CD4-positive, CD25-positive, alpha-beta regulatory T cell (primary cell): Measurements from ENCODE around the gene GAB2. TPM values are rescaled to one million over a fixed set of nuclear protein-coding genes. Genes with fewer than 3 reads are reported as not detected.

Source experiments
- ATAC-seq, 2 donors: fragments of 150-1000 bp; cut with Tn5 transposase; one replicate each; pipeline ENCODE4 v1.10.0; 2021; ENCODE audit warnings: low read depth in 2 of 2, moderate number of reproducible peaks in 2 of 2, moderate library complexity in 1 of 2
- DNase-seq, 3 donors: peaks; one replicate each; pipeline versions ENCODE4 v3.0.0 to v3.0.0-alpha.2; 2012 to 2022; ENCODE audit warnings: mixed read lengths in 1 of 3
- H3K27ac ChIP-seq: one replicate; pipeline ENCODE4 v1.7.0; 2013; ENCODE audit warnings: mild to moderate bottlenecking, low read length; ENCODE audit not compliant: insufficient read depth, poor library complexity, severe bottlenecking
- H3K27me3 ChIP-seq: one replicate; pipeline ENCODE4 v1.7.0; 2013; ENCODE audit warnings: low read length; ENCODE audit not compliant: control insufficient read depth, insufficient read depth
- H3K36me3 ChIP-seq: one replicate; pipeline ENCODE4 v1.7.0; 2013; ENCODE audit warnings: mild to moderate bottlenecking, low read length, moderate library complexity; ENCODE audit not compliant: control insufficient read depth, insufficient read depth
- H3K4me1 ChIP-seq: 2 replicates; pipeline ENCODE4 v1.7.0; 2013; ENCODE audit warnings: mild to moderate bottlenecking, low read length; ENCODE audit not compliant: insufficient read depth, control insufficient read depth, poor library complexity, severe bottlenecking
- H3K4me3 ChIP-seq: one replicate; pipeline ENCODE4 v1.7.0; 2013; ENCODE audit warnings: low read depth, mild to moderate bottlenecking, low read length, moderate library complexity
- H3K9me3 ChIP-seq, 2 experiments: 1 replicate in 1 of 2; 2 replicates in 1 of 2; pipeline ENCODE4 v1.7.0; 2013; ENCODE audit warnings: low read length in 2 of 2, mild to moderate bottlenecking in 1 of 2, moderate library complexity in 1 of 2; ENCODE audit not compliant: control insufficient read depth in 2 of 2
- H3K27ac Mint-ChIP-seq, 3 donors: one replicate each; pipeline ENCODE4 v1.8.0; 2020 to 2022; ENCODE audit warnings: mild to moderate bottlenecking in 3 of 3, mixed read lengths in 3 of 3, moderate library complexity in 2 of 3
- H3K27me3 Mint-ChIP-seq: one replicate; pipeline ENCODE4 v1.8.0; 2022; ENCODE audit warnings: mild to moderate bottlenecking, mixed read lengths
- H3K36me3 Mint-ChIP-seq: one replicate; pipeline ENCODE4 v1.8.0; 2020; ENCODE audit warnings: mixed read lengths
- H3K4me1 Mint-ChIP-seq, 4 donors: one replicate each; pipeline ENCODE4 v1.8.0; 2020 to 2022; ENCODE audit warnings: mixed read lengths in 4 of 4, mild to moderate bottlenecking in 1 of 4
- H3K4me3 Mint-ChIP-seq, 4 donors: one replicate each; pipeline ENCODE4 v1.8.0; 2020 to 2022; ENCODE audit warnings: mild to moderate bottlenecking in 4 of 4, mixed read lengths in 4 of 4, moderate library complexity in 3 of 4
- H3K9me3 Mint-ChIP-seq, 7 donors: one replicate each; pipeline ENCODE4 v1.8.0; 2020 to 2022; ENCODE audit warnings: mixed read lengths in 7 of 7, mild to moderate bottlenecking in 3 of 7, moderate library complexity in 2 of 7
- polyA plus RNA-seq, 4 donors: library from polyadenylated mRNA; unstranded; fragments of 300-500 nt; fragmentation: Illumina TruSeq; gene quantifications; one replicate each; pipeline ENCODE4 v1.2.3, GENCODE V29; 2021
- total RNA-seq: library from RNA; stranded (reverse); gene quantifications from one replicate; pipeline ENCODE4 v1.2.3, GENCODE V29; 2022

Gene GAB2
- total and polyA plus RNA-seq, 5 donors from 2014 or later, result 0.05 to 15.7 (median 0.56) TPM

DNA sequence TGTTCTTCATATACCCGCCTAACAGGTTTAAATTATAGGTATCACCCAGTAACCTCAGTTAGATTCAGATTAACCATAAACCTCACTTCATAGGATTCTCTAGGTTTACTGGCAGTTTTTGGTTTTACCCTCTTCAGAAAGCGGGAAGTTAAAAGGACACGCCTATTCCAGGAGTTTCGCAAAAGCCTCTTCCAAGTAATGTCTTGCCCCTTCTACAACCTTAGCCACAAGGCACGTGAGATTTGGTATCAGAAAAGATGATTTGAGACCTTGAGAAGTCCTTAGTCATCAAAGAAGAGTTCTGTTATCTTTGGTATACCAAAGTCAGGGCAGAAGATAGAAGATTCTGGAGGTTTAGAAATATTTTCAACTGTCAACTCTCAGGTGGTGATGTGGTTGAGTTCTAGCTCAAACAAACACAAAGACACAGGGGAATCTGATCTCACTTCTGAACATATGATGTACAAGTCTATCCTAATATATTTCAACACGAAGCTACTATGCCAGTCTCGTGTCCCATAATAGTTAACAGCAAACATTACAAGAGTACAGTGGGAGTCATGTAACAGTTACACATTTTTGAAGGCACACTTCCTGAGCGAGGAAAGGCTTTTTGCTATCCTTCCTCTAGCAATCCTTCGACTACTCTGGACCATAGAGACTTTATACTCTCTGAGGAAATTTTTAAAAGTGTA is 125.4 kb downstream of the GAB2 start:
- H3K27ac ChIP-seq, result no peak overlapping the region
- Mint-ChIP-seq H3K4me1 (peaks cover 7 to 19% (median 12%) of the 10 kb centered on the region in 4 donors), H3K4me3 (peak overlapping the region in 1 of 4 donors; percentile 42), H3K9me3 (peaks cover 0 to 6% (median 2%) of the 10 kb centered on the region in 7 donors), H3K36me3 (no peaks in the 10 kb centered on the region), H3K27ac (peak overlapping the region in 2 of 3 donors; percentile 79 to 85), H3K27me3 (no peaks in the 10 kb centered on the region)
- DNase-seq, result peak in 1 of 3 donors; percentile 94
- no peak overlapping the region for H3K4me3 ChIP-seq
- peaks cover 3% of the 10 kb centered on the region for H3K4me1 ChIP-seq
- no peaks in the 10 kb centered on the region for H3K36me3 ChIP-seq
- no peaks in the 10 kb centered on the region for H3K27me3 ChIP-seq
- peaks cover 0 to 2% of the 10 kb centered on the region in 2 experiments for H3K9me3 ChIP-seq
- ATAC-seq, result peak; percentile 68 to 73

DNA sequence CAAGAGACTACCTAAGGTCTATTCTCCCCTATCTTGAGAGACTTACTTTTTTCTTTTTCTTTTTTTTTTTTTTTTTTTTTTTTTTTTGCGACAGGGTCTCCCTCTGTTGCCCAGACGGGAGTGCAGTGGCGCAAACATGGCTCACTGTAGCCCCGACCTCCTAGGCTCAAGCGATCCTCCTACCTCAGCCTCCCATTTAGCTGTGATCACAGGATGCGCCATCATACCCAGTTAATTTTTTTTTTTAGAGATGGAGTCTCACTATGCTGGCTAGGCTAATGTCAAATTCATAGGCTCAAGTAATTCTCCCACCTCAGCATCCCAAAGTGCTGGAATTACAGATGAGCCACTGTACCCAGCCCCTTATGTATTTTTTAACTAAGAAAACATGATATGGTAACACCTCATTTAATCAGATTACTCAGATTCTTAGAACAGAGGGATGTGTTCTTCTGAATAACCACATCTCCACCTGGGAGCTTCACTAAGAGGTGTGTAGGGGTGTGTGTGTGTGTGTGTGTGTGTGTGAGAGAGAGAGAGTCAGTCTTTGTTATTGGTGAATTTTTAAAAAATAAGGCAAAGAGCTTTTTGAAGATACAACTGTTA is 126.0 kb downstream of the GAB2 start:
- Histone ChIP-seq H3K36me3 (no peaks in the 10 kb centered on the region), H3K4me3 (no peak overlapping the region), H3K27ac (no peak overlapping the region), H3K9me3 (peaks cover 0 to 2% of the 10 kb centered on the region in 2 experiments), H3K27me3 (no peaks in the 10 kb centered on the region), H3K4me1 (peaks cover 3% of the 10 kb centered on the region)
- ATAC-seq, result peak; percentile 63 to 64
- Mint-ChIP-seq H3K4me3 (peak overlapping the region in 1 of 4 donors; percentile 42), H3K4me1 (peaks cover 7 to 19% (median 12%) of the 10 kb centered on the region in 4 donors), H3K27ac (peak overlapping the region in 2 of 3 donors; percentile 79 to 85), H3K9me3 (peaks cover 0 to 6% (median 2%) of the 10 kb centered on the region in 7 donors), H3K27me3 (no peaks in the 10 kb centered on the region), H3K36me3 (no peaks in the 10 kb centered on the region)
- peak in 1 of 3 donors; percentile 82 for DNase-seq

DNA sequence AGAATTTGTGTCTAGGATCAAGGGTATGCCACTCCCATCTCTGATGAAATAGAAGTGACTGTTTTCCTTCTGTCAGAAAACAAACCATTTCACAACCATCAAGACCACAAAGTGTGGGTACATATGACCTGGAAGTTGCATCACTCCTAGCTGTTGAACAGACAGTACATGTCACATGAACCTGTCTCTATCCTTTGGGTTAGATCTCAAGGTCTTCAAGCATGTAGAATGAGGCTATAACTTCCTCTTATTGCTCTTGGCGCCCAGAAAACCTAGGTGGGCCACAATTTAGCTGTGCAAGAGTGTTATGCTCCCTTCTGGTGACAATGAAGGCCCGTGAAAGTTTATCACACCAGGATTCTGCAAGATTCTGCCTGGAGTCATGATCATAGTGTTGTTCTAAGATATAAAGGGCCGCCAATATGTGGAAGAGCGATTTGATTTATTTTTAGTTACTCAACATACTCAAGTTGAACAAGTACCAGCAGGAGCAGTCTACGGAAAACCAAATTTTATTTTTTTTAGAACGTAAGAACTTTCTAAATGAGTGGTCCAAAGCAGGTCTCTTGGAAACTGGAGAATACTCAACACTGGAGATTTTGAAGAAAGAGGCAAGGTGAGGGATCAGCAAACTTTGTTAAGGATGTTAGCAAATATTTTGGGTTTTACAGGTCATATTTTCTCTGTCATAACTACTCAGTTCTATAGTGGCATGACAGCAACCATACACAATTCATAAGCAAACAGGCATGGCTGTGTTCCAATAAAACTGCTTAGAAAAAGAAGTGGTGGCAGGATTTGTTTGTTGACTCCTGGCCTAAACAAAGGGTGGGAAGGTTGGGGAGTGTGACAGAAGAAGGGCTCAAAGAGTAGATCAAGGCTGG is 127.1 kb downstream of the GAB2 start:
- no peak overlapping the region for H3K27ac ChIP-seq
- Mint-ChIP-seq H3K4me1 (peaks cover 7 to 19% (median 12%) of the 10 kb centered on the region in 4 donors), H3K4me3 (no peak overlapping the region), H3K27ac (no peak overlapping the region), H3K27me3 (no peaks in the 10 kb centered on the region), H3K36me3 (no peaks in the 10 kb centered on the region), H3K9me3 (peaks cover 0 to 6% (median 2%) of the 10 kb centered on the region in 7 donors)
- H3K36me3 ChIP-seq, result no peaks in the 10 kb centered on the region
- H3K4me1 ChIP-seq, result peaks cover 3% of the 10 kb centered on the region
- peaks cover 0 to 2% of the 10 kb centered on the region in 2 experiments for H3K9me3 ChIP-seq
- no peak overlapping the region for H3K4me3 ChIP-seq
- DNase-seq (peak in 1 of 3 donors; percentile 46), ATAC-seq (no peak)
- no peaks in the 10 kb centered on the region for H3K27me3 ChIP-seq

DNA sequence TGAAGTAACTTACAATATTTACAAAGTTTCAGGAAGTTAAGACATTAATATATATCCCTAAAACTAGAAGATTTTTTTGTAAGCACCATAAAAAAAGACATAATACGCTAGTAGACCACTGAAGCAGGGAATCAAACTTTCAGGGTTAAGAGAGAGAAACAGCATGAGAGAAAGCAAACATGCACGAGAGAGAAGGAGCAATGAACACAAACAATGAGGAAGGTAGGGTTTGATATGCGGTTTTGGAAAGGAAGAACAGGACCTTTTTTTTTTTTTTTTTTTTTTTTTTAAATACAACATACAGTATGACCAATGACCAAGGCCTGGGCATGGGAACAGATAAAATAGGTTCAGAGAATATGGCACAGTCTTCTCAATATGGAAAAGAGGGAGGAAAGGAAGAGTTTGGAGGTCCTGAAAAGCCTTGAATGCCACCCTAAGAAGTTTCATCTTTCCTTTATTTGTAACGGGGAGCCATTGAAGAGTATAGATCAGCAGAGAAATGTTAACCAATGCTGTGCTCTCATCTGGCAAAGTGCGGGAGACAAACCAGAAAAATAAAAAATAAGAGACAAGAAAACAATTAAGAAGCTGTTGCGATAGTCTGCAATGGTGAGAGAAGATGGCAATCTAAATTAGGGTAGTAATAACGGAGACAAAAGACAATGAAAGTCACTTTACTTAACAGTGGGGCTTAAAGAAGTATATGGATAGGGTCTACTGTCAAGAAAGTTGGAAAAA is 127.9 kb downstream of the GAB2 start:
- Histone ChIP-seq H3K27me3 (no peaks in the 10 kb centered on the region), H3K4me1 (peaks cover 3% of the 10 kb centered on the region), H3K9me3 (peaks cover 0 to 2% of the 10 kb centered on the region in 2 experiments), H3K4me3 (no peak overlapping the region), H3K27ac (no peak overlapping the region), H3K36me3 (no peaks in the 10 kb centered on the region)
- no peak for DNase-seq
- peaks cover 7 to 19% (median 10%) of the 10 kb centered on the region in 4 donors for H3K4me1 Mint-ChIP-seq
- H3K36me3 Mint-ChIP-seq, result no peaks in the 10 kb centered on the region
- H3K9me3 Mint-ChIP-seq, result peaks cover 0 to 6% (median 2%) of the 10 kb centered on the region in 7 donors
- H3K4me3 Mint-ChIP-seq, result no peak overlapping the region
- ATAC-seq, result no peak
- H3K27me3 Mint-ChIP-seq, result no peaks in the 10 kb centered on the region
- H3K27ac Mint-ChIP-seq, result no peak overlapping the region

DNA sequence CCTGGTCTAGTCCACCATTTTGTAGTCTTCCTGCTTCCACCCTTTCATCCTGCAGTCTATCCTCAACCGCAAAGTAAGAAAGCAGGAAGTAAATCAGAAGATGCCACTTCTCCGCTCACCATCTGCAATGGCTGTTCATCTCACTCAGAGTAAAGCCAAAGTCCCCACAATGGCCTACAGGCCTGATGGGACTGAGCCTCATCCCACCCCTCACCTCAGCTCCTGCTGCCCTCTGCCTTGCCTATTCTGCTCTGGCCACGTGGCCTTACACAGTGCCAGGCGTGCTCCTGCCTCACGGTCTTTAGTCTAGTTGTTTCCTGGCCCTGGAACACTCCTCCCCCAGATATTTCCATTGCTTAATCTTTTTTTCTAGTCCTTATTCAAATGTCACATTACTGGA is 133.4 kb downstream of the GAB2 start:
- peaks cover 4% of the 10 kb centered on the region for H3K27me3 Mint-ChIP-seq
- no peaks in the 10 kb centered on the region for H3K27me3 ChIP-seq
- peaks cover 0 to 5% (median 0%) of the 10 kb centered on the region in 7 donors for H3K9me3 Mint-ChIP-seq
- DNase-seq, result no peak
- peaks cover 0 to 2% of the 10 kb centered on the region in 2 experiments for H3K9me3 ChIP-seq
- ATAC-seq, result no peak
- no peak overlapping the region for H3K27ac Mint-ChIP-seq
- H3K36me3 ChIP-seq, result no peaks in the 10 kb centered on the region
- H3K4me3 Mint-ChIP-seq, result no peak overlapping the region
- no peaks in the 10 kb centered on the region for H3K4me1 Mint-ChIP-seq
- no peak overlapping the region for H3K4me3 ChIP-seq
- no peaks in the 10 kb centered on the region for H3K4me1 ChIP-seq
- no peaks in the 10 kb centered on the region for H3K36me3 Mint-ChIP-seq
- H3K27ac ChIP-seq, result no peak overlapping the region

DNA sequence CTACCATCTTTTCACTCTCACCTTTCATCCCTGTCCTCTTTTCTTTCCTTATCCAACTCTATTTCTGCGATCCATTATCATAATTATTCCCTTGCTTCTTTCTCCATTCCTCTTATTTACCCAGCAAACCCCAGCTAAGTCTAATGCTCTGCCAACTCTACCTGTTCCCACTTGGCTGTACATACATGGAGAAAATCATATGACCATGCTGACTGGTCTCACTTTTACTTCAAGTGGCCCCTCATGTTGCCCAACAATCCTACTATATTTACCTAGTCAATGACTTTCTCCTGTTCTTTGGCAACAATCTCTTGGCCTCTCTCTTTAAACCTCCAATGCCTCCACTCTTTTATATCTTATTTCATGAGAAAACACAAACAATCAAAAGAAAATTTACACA is 134.8 kb downstream of the GAB2 start:
- no peak for ATAC-seq
- H3K36me3 ChIP-seq, result no peaks in the 10 kb centered on the region
- peaks cover 4% of the 10 kb centered on the region for H3K27me3 Mint-ChIP-seq
- no peaks in the 10 kb centered on the region for H3K4me1 ChIP-seq
- H3K4me3 Mint-ChIP-seq, result no peak overlapping the region
- H3K27me3 ChIP-seq, result no peaks in the 10 kb centered on the region
- no peaks in the 10 kb centered on the region for H3K4me1 Mint-ChIP-seq
- H3K9me3 ChIP-seq, result no peaks in the 10 kb centered on the region
- no peak overlapping the region for H3K4me3 ChIP-seq
- no peaks in the 10 kb centered on the region for H3K9me3 Mint-ChIP-seq
- H3K36me3 Mint-ChIP-seq, result no peaks in the 10 kb centered on the region
- no peak overlapping the region for H3K27ac Mint-ChIP-seq
- H3K27ac ChIP-seq, result no peak overlapping the region
- DNase-seq, result no peak

DNA sequence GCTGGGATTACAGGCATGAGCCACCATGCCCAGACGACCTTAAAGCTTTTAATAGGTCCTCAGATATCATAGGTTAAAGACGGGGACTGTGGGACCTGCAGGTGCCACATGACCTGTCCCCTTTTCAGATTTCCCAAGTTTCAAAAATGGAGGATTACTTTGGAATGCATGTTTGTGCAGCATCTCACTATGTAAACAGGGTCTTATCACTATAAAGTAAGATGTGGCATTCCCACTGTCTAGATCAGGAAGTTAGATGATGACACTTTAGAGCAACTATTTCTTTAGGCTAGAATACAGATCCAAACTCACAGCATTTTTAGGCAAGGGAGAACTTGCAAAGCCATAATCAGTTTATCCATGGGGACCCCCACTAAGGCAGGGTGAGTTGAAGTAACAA is 136.1 kb downstream of the GAB2 start:
- ATAC-seq (no peak), DNase-seq (no peak)
- no peaks in the 10 kb centered on the region for H3K36me3 Mint-ChIP-seq
- peaks cover 4% of the 10 kb centered on the region for H3K27me3 Mint-ChIP-seq
- Histone ChIP-seq H3K27ac (no peak overlapping the region), H3K36me3 (no peaks in the 10 kb centered on the region), H3K4me1 (no peaks in the 10 kb centered on the region), H3K27me3 (no peaks in the 10 kb centered on the region), H3K9me3 (no peaks in the 10 kb centered on the region), H3K4me3 (no peak overlapping the region)
- no peak overlapping the region for H3K4me3 Mint-ChIP-seq
- H3K27ac Mint-ChIP-seq, result no peak overlapping the region
- H3K9me3 Mint-ChIP-seq, result no peaks in the 10 kb centered on the region
- H3K4me1 Mint-ChIP-seq, result no peaks in the 10 kb centered on the region
